Activated T-helper 9 cell treated with anti-CD3 and anti-CD28 coated beads, Interleukin-2, amount 50 U/mL, for 16 hours (primary cell): Measurements from ENCODE around the gene ZNF598.
"Not testable (repeated sequence)": the region's sequence is repeated elsewhere in the genome, so short reads cannot be mapped to it uniquely, and the experiment has no call there.

Experiments
- DNase-seq: peaks from one replicate; pipeline ENCODE4 v3.0.0-alpha.2; 2020; ENCODE audit warnings: low read depth

The ZNF598 gene

DNA sequence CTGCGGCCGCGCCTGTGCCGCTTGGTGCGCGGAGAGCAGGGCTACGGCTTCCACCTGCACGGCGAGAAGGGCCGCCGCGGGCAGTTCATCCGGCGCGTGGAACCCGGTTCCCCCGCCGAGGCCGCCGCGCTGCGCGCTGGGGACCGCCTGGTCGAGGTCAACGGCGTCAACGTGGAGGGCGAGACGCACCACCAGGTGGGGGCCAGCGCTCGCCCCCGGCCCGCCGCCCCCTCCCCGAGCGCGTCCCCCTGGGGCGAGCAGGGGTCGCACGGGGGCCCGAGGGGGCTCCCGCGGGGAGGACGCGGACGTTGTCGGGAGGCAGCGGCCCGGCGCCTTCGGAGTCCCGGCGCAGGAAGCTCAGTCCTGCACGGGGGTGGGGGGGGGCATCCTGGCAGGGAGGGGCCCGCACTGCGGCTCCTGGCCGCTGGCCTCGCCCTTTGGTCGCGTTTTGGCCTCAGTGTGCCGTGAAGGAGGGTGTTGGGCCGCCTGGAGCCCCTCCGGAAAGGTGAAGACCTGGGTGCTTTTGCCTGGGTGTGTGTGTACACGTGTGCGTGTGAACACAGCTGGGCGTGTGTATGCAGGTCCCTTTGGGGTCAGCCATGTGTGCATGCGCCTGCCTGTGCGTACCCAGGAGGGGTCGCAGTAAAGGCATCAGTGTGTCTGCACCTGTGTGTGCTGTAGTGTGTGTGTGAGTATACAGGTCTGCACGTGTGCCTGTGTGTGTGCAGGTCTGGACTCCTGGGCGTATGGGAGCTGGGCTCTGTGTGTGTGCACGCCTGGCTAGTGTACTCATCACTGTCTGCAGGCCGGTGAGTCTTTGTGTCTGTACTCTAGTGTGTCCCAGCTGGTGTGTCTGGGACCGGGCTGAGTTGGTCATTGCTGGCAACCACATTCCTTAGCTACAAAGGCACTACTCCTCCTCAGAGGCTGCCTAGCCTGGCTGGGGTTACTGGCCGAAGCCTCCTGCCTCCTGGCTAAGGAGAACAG, 17.7 kb upstream of the ZNF598 start:
- DNase-seq: no peak

DNA sequence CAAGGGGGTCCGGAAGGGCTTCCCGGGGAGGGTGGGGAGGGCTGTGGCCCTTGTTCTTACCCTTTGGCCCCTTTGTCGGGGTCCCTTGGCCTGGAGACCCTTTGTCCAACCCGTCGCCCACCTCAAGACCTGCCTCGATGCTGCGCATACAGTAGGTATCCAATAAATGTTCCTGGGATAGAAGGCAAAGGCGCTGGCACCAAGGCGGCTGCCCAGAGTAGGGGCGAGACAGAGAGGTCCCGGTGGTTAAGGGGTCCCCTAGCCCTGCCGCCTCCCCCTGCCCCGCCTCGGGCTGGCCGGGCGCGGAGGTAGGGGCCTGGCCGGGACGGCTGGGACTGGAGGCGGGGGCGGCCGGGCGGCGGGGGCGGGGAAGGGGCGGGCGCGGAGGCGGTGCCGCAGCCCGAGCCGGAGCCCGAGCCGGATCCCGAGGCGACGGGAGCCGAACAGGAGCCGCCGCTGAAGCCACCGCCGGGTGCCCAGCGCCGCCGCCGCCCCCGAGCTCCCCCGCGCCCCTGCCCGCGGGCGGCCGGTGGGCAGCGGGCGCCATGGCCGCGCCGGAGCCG, 16.9 kb upstream of the ZNF598 start, which contains the start of gene NHERF2:
Gene NHERF2, plus strand, starts transcription at position 442 of the 563 bp plus-strand sequence. Its CDS starts 104 bp downstream, at position 546.
- DNase-seq: no peak

GRCh38 chr16:2025878-2026460, 16.3 kb upstream of the ZNF598 start:
- DNase-seq: no peak

GRCh38 chr16:2025251-2025650, 15.6 kb upstream of the ZNF598 start:
- DNase-seq: no peak

DNA sequence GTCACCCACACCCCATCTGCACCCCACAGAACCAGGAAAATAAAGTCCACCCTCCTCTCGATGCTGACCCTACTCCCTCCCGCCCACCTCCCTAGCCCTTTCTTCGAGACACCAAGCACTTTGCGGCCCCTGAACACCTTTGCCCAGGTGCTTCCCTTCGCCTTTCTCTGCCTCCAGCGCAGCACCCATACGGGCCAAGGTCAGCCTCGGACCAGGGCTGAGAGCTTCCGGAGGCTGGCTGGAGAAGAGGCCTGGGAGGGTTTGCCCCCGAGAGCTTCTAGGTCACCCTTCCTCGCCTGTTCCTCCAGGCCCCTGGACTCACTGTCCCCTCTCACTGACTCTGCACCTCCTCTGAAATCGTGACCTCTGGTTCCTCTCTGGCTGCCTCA, 14.4 kb upstream of the ZNF598 start:
- no peak for DNase-seq

- peak; percentile 94 for DNase-seq
Measured at GRCh38 chr16:2023092-2024031, 13.7 kb upstream of the ZNF598 start.

- DNase-seq: no peak
Measured at GRCh38 chr16:2022723-2023091, 13.1 kb upstream of the ZNF598 start.

- no peak for DNase-seq
Measured at GRCh38 chr16:2019921-2020831, 10.6 kb upstream of the ZNF598 start.

GRCh38 chr16:2019518-2019920, 9.9 kb upstream of the ZNF598 start, which contains the start of gene NPW:
NPW (plus strand) TSS chr16:2019785.
- DNase-seq: no peak

DNA sequence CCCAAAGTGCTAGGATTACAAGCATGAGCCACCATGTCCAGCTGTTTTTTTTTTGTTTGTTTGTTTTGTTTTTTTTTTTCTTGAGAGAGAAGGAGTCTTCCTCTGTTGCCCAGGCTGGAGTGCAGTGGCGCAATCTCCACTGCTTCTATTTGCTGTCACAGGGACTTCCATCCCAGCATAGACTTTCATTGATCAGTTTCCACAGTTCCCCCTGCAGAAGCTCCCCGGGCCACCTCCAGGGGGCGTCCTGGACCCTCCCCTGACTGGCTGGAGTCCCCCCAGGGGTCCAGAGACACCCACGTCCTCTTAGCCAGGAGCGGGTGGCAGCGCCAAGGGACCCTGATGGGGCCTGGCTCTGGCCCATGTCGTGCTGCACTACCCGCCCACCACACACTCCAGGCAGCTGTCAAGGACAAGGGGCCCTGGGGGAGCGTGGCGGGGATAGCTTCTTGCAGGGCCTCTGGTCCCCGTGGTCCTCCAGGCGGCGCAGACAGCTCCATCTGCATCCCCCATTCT, 6.8 kb upstream of the ZNF598 start:
- no peak for DNase-seq

DNA sequence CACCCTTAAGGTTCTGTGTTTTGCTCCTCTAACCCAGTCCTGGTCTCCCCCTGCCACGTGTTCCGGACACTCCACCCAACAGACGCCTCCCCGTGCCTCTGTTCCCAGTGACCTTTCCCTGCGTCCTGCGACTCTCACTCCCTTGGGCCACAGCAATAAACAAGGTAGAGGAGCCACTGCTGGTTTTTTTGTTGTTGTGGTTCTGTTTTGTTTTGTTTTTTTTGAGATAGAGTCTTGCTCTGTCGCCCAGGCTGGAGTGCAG, 6.3 kb upstream of the ZNF598 start:
- no peak for DNase-seq

DNA sequence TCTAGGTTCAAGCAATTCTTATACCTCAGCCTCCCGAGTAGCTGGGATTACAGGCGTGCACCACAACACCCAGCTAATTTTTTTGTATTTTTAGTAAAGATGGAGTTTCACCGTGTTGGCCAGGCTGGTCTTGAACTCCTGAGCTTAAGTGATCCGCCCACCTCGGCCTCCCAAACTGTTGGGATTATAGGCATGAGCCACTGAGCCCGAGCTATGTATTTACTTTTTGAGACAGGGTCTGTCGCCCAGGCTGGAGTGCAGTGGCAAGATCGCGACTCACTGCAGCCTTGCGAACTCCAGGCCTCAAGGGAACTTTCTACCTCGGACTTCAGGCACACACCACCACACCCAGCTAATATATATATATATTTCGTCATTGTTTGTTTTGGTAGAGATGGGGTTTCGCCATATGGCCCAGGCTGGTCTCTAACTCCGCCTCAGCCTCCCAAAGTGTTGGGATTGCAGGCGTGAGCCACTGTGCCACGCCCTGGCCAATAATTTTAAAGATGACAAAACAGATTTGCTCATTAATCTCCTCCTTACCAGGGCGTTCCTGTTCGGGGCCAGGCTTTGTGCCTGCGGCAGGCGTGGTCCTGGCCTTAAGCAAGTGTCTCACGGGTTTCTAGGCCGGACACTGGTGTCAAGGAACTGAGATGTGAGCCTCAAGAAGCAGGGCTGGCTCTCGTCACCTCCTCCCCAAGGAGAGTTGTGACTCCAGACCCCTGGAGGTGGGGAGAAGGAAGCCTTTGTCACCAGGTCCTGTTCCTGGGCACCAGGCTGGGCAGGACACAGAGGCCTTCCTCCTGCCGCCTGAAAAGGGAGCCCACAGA, 5.7 kb upstream of the ZNF598 start:
- DNase-seq: no peak

DNA sequence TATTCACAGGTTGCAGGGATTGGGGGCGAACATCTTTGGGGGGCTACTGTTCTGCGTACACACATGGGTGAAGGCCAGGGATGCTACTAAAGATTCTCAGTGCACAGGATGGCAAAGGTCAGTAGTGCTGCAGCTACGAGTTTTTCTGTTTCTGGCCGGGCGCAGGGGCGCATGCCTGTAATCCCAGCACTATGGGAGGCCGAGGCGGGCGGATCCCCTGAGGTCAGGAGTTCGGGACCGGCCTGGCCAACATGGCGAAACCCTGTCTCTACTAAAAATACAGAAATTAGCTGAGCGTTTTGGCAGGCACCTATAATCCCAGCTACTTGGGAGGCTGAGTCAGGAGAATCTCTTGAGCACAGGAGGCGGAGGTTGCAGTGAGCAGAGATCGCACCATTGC, 3.9 kb upstream of the ZNF598 start:
- DNase-seq: no peak

DNA sequence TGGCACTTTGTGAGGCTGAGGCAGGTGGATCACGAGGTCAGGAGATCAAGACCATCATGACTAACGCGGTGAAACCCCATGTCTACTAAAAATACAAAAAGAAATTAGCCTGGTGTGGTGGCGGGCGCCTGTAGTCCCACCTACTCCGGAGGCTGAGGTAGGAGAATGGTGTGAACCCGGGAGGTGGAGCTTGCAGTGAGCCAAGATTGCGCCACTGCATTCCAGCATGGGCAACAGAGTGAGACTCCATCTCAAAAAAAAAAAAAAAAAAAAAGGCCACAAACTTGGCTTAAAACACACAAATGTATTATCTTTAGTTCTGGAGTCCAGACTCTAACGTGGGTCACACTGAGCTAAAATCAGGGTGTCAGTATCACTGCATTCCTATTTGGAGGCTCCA, 2.1 kb upstream of the ZNF598 start:
- DNase-seq: not testable (repeated sequence)

GRCh38 chr16:2009164-2009711, 383 bp downstream of the ZNF598 start:
- DNase-seq: no peak

DNA sequence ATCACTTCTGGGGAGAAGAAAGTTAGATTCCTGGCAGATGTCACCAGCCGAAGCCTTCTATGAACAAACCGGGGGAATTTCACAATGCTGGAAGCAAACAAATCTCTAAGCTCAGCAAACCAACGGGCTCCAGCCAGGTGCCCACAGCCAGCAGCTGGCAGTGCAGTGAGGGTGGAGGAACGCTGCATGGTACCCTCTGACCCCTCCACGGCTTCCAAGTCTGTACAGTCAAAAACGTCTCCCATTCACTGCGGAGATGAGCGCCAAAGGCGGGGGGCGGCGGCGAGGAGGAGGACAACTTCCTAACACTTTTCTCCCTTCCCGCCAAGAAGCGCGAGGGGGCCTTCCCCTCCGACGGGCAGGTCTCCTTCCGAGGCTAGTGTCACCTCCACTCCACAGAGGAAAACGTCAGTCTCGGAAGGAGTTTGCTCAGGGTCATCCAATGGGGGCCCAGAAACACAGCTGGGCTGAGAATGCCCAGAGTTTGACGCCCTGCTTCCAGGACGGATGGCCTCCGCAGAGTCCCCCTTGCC, 924 bp downstream of the ZNF598 start:
- no peak for DNase-seq

DNA sequence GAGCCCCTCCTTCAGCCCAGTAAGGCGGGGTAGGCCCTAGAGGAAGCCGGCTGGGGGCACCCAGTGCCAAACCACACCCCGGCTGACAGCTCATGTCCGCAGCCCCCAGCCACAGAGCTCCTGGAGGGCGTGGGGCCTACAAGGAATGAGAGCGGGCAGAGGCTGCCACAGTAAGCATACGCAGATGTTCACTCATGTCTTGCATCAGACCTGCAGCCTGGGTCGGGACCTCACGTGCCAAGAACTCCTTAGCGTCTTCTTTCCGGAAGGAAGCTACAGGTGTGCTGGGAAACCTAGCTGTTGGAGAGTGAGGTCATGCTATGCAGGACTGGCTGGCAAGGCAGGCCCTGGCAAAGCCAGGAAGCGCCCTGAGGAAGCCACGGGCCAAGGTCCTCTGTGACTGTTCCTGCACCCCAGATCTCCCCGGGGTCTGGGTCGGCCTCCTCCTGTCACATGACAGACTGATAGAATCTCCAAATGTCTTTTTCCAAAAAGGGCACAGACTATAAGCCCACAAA, 1.6 kb downstream of the ZNF598 start:
- no peak for DNase-seq

GRCh38 chr16:2007081-2007836, 2.4 kb downstream of the ZNF598 start:
- no peak for DNase-seq
